A204.1 (cell line): ENCODE results near the gene SMIM10L1.

Experiments
- FAIRE-seq: peaks from 2 replicates; lab custom pipeline; 2012; peaks lifted over from hg19 to GRCh38; lab: Jason Lieb, UNC

Gene SMIM10L1

GRCh38 chr12:11186837-11187236 lies 15.8 kb downstream of the SMIM10L1 start, which contains the start of gene TAS2R42:
Gene TAS2R42 (minus strand): TSS chr12:11186937. CDS start chr12:11186937, 0 bp downstream.
- no peak for FAIRE-seq

- FAIRE-seq = no peak
Observed at GRCh38 chr12:11202811-11203210, 31.8 kb downstream of the SMIM10L1 start.

- no peak for FAIRE-seq
Observed at GRCh38 chr12:11204173-11204572, 33.2 kb downstream of the SMIM10L1 start.

- no peak for FAIRE-seq
Observed at GRCh38 chr12:11209113-11209512, 38.1 kb downstream of the SMIM10L1 start.
